ENCODE measurements around the gene OR8S1. TPM values are rescaled to one million over a fixed set of nuclear protein-coding genes. Genes with fewer than 3 reads are reported as not detected.

Gene OR8S1
- total RNA-seq, 1 experiment from 2014 or later: not detected

GRCh38 chr12:48556631-48557030 lies 31.2 kb downstream of the OR8S1 start:
- Histone ChIP-seq H3K36me3 (ENCODE audit: control insufficient read depth, insufficient read depth, low read length) (no peaks in the 10 kb centered on the region), H3K27me3 (ENCODE audit: control insufficient read depth, insufficient read depth, low read length) (peaks cover 4% of the 10 kb centered on the region; the same call in 1 of the 2 replicates), H3K4me1 (ENCODE audit: control insufficient read depth, insufficient read depth, low read length) (no peaks in the 10 kb centered on the region), H3K9me3 (ENCODE audit: control insufficient read depth, insufficient read depth, low read depth, low read length) (no peaks in the 10 kb centered on the region), H3K4me3 (ENCODE audit: low read depth in 2 of 2, low read length in 2 of 2) (no peak overlapping the region), H3K27ac (ENCODE audit: low read length) (no peak overlapping the region)
- no TSS peak for BruUV-seq (replicated peaks)
- ChIA-PET CTCF (no interaction called here), POLR2A (no interaction called here)
- ATAC-seq: no peak
- TF ChIP-seq TCF7L2 (IDR thresholded peaks at IDR 0.05; ENCODE audit: low read depth, low read length): no peak
- TF ChIP-seq, protein P1, sequence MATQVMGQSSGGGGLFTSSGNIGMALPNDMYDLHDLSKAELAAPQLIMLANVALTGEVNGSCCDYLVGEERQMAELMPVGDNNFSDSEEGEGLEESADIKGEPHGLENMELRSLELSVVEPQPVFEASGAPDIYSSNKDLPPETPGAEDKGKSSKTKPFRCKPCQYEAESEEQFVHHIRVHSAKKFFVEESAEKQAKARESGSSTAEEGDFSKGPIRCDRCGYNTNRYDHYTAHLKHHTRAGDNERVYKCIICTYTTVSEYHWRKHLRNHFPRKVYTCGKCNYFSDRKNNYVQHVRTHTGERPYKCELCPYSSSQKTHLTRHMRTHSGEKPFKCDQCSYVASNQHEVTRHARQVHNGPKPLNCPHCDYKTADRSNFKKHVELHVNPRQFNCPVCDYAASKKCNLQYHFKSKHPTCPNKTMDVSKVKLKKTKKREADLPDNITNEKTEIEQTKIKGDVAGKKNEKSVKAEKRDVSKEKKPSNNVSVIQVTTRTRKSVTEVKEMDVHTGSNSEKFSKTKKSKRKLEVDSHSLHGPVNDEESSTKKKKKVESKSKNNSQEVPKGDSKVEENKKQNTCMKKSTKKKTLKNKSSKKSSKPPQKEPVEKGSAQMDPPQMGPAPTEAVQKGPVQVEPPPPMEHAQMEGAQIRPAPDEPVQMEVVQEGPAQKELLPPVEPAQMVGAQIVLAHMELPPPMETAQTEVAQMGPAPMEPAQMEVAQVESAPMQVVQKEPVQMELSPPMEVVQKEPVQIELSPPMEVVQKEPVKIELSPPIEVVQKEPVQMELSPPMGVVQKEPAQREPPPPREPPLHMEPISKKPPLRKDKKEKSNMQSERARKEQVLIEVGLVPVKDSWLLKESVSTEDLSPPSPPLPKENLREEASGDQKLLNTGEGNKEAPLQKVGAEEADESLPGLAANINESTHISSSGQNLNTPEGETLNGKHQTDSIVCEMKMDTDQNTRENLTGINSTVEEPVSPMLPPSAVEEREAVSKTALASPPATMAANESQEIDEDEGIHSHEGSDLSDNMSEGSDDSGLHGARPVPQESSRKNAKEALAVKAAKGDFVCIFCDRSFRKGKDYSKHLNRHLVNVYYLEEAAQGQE (IDR thresholded peaks at IDR 0.05; ENCODE audit: insufficient read depth in 1 of 2, low read depth in 2 of 2, low read length in 1 of 2): no peak
- no peak for TF ChIP-seq POLR2AphosphoS5 (IDR thresholded peaks at IDR 0.05; ENCODE audit: low read depth, low read length)
- TF ChIP-seq, protein P2, sequence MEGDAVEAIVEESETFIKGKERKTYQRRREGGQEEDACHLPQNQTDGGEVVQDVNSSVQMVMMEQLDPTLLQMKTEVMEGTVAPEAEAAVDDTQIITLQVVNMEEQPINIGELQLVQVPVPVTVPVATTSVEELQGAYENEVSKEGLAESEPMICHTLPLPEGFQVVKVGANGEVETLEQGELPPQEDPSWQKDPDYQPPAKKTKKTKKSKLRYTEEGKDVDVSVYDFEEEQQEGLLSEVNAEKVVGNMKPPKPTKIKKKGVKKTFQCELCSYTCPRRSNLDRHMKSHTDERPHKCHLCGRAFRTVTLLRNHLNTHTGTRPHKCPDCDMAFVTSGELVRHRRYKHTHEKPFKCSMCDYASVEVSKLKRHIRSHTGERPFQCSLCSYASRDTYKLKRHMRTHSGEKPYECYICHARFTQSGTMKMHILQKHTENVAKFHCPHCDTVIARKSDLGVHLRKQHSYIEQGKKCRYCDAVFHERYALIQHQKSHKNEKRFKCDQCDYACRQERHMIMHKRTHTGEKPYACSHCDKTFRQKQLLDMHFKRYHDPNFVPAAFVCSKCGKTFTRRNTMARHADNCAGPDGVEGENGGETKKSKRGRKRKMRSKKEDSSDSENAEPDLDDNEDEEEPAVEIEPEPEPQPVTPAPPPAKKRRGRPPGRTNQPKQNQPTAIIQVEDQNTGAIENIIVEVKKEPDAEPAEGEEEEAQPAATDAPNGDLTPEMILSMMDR (IDR thresholded peaks at IDR 0.05): no peak
- no peak for TF ChIP-seq SIN3A (IDR thresholded peaks at IDR 0.05; ENCODE audit: borderline replicate concordance, insufficient read depth, low read depth, low read length)
- no peak for DNase-seq (ENCODE audit: low read depth, low spot score)
- intact Hi-C loops (cut with micrococcal nuclease; ENCODE audit: unreplicated experiment) (no loop called here), in situ Hi-C loops (cut with HindIII; ENCODE audit: low pct_unique_long_range_greater_than_20kb, low sequenced_read_pairs) (no loop called here)

DNA sequence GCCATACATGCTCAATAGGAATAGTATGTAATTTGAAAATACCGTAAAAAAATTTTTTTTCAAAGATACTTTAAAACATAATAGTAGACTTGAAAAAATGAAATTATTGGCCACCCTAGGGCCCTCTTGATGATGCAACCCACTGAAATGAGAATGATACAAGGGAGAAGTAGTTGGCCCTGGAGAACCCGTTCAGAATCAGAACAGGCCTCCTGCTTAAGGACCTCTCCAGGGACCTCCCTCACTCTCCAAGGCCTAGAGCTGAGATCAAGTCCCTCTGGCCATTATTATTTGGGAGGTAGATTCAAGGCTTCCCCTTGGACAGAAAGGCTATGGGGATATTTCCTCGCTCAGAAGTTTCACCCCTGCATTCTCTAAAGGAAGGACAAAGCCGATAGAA lies 32.5 kb downstream of the OR8S1 start:
- no TSS peak for BruUV-seq (replicated peaks)
- ChIA-PET POLR2A (no interaction called here), CTCF (no interaction called here)
- Histone ChIP-seq H3K27ac (ENCODE audit: low read length) (no peak overlapping the region), H3K4me1 (ENCODE audit: control insufficient read depth, insufficient read depth, low read length) (no peaks in the 10 kb centered on the region), H3K36me3 (ENCODE audit: control insufficient read depth, insufficient read depth, low read length) (no peaks in the 10 kb centered on the region), H3K27me3 (ENCODE audit: control insufficient read depth, insufficient read depth, low read length) (peaks cover 6% of the 10 kb centered on the region; the same call in 1 of the 2 replicates), H3K9me3 (ENCODE audit: control insufficient read depth, insufficient read depth, low read depth, low read length) (no peaks in the 10 kb centered on the region), H3K4me3 (ENCODE audit: low read depth in 2 of 2, low read length in 2 of 2) (no peak overlapping the region)
- TF ChIP-seq, protein P1 (IDR thresholded peaks at IDR 0.05; ENCODE audit: insufficient read depth in 1 of 2, low read depth in 2 of 2, low read length in 1 of 2): no peak
- TF ChIP-seq SIN3A (IDR thresholded peaks at IDR 0.05; ENCODE audit: borderline replicate concordance, insufficient read depth, low read depth, low read length): no peak
- TF ChIP-seq, protein P2 (IDR thresholded peaks at IDR 0.05): no peak
- no peak for TF ChIP-seq POLR2AphosphoS5 (IDR thresholded peaks at IDR 0.05; ENCODE audit: low read depth, low read length)
- no peak for TF ChIP-seq TCF7L2 (IDR thresholded peaks at IDR 0.05; ENCODE audit: low read depth, low read length)
- ATAC-seq (no peak), DNase-seq (ENCODE audit: low read depth, low spot score) (no peak)
- in situ Hi-C loops (cut with HindIII; ENCODE audit: low pct_unique_long_range_greater_than_20kb, low sequenced_read_pairs) (no loop called here), intact Hi-C loops (cut with micrococcal nuclease; ENCODE audit: unreplicated experiment) (no loop called here)
